ENCODE measurements around the gene PPP3CA. TPM values are rescaled to one million over a fixed set of nuclear protein-coding genes. Genes with fewer than 3 reads are reported as not detected.
A peak's percentile ranks its signal among the peaks of the same experiment; 100 is the strongest.

PPP3CA gene
- total and polyA plus RNA-seq, 7 experiments from 2014 or later: 2.9 to 30.9 (median 16.9) TPM

- Histone ChIP-seq H3K4me3 (ENCODE audit: low read length) (peak overlapping the region; percentile 99), H3K27me3 (ENCODE audit: control insufficient read depth in 2 of 2, insufficient read depth in 2 of 2, low read length in 2 of 2) (no peaks in the 10 kb centered on the region), H3K27ac (ENCODE audit: low read depth, low read length) (peak overlapping the region; percentile 78), H3K4me1 (ENCODE audit: control insufficient read depth in 2 of 2, insufficient read depth in 2 of 2, low read length in 2 of 2) (peaks cover 7 to 15% of the 10 kb centered on the region in 2 donors), H3K36me3 (ENCODE audit: control insufficient read depth in 2 of 3, insufficient read depth in 3 of 3, low read length in 3 of 3) (peaks cover 0 to 13% (median 0%) of the 10 kb centered on the region in 3 experiments), H3K9me3 (ENCODE audit: control insufficient read depth in 2 of 3, low read length in 3 of 3) (no peaks in the 10 kb centered on the region)
- Mint-ChIP-seq H3K36me3 (peaks cover 0 to 12% (median 0%) of the 10 kb centered on the region in 5 donors), H3K4me3 (peak overlapping the region; percentile 93 to 99 (median 98)), H3K27me3 (peaks cover 5 to 63% (median 17%) of the 10 kb centered on the region in 5 donors), H3K4me1 (peaks cover 23 to 40% (median 35%) of the 10 kb centered on the region in 7 donors), H3K9me3 (no peaks in the 10 kb centered on the region), H3K27ac (peak overlapping the region; percentile 86 to 96 (median 93))
- CTCF ChIA-PET: interaction anchor here (0.6 to 1.4 kb wide), 3 partner anchors 21 to 161 kb away, joined by 3 to 5 read pairs (median 4); no protein-coding TSS in a partner anchor
- intact Hi-C loops (cut with micrococcal nuclease): loop anchor here (1.0 to 10.0 kb wide), 33 partner anchors 19 to 1850 kb away; partner anchors contain the start of genes CENPE (in 2 of the 2), CISD2 (in 2 of the 2), SLC39A8 (in 2 of the 2) and BDH2 (in 1 of the 2)
- POLR2A ChIA-PET: interaction anchor here (0.5 to 2.2 kb wide), 6 partner anchors 14 to 1521 kb away, joined by 3 to 12 read pairs (median 4); partner anchors contain the start of gene CISD2
- DNase-seq (peak; percentile 95 to 99 (median 98)), ATAC-seq (peak; percentile 92)
Observed at GRCh38 chr4:101347557-101348366, 436 bp upstream of the PPP3CA start.

GRCh38 chr4:101346351-101347266, 717 bp downstream of the PPP3CA start:
- H3K27ac Mint-ChIP-seq: peak overlapping the region; percentile 86 to 95 (median 92)
- POLR2A ChIA-PET: interaction anchor here (0.7 to 2.2 kb wide), 4 partner anchors 9 to 1400 kb away, joined by 3 to 12 read pairs (median 4); partner anchors contain the start of gene DNAJB14
- H3K4me1 ChIP-seq (ENCODE audit: control insufficient read depth in 2 of 2, insufficient read depth in 2 of 2, low read length in 2 of 2): peaks cover 7 to 15% of the 10 kb centered on the region in 2 donors
- H3K9me3 ChIP-seq (ENCODE audit: control insufficient read depth in 2 of 3, low read length in 3 of 3): no peaks in the 10 kb centered on the region
- H3K4me3 ChIP-seq (ENCODE audit: low read length): peak overlapping the region; percentile 61
- peaks cover 0 to 13% (median 0%) of the 10 kb centered on the region in 3 experiments for H3K36me3 ChIP-seq (ENCODE audit: control insufficient read depth in 2 of 3, insufficient read depth in 3 of 3, low read length in 3 of 3)
- H3K27me3 ChIP-seq (ENCODE audit: control insufficient read depth in 2 of 2, insufficient read depth in 2 of 2, low read length in 2 of 2): no peaks in the 10 kb centered on the region
- H3K27ac ChIP-seq (ENCODE audit: low read depth, low read length): peak overlapping the region; percentile 72
- DNase-seq (peak in 8 of 9 donors; percentile 49 to 74 (median 67)), ATAC-seq (peak; percentile 29)
- peaks cover 26 to 46% (median 37%) of the 10 kb centered on the region in 7 donors for H3K4me1 Mint-ChIP-seq
- peak overlapping the region; percentile 92 to 99 (median 98) for H3K4me3 Mint-ChIP-seq
- CTCF ChIA-PET: no interaction called here
- peaks cover 0 to 13% (median 0%) of the 10 kb centered on the region in 5 donors for H3K36me3 Mint-ChIP-seq
- intact Hi-C loops (cut with micrococcal nuclease): loop anchor here (1.0 to 10.0 kb wide), 32 partner anchors 18 to 1851 kb away; partner anchors contain the start of genes CENPE (in 2 of the 2), CISD2 (in 2 of the 2), SLC39A8 (in 2 of the 2) and BDH2 (in 1 of the 2)
- peaks cover 5 to 64% (median 17%) of the 10 kb centered on the region in 5 donors for H3K27me3 Mint-ChIP-seq
- H3K9me3 Mint-ChIP-seq: no peaks in the 10 kb centered on the region

DNA sequence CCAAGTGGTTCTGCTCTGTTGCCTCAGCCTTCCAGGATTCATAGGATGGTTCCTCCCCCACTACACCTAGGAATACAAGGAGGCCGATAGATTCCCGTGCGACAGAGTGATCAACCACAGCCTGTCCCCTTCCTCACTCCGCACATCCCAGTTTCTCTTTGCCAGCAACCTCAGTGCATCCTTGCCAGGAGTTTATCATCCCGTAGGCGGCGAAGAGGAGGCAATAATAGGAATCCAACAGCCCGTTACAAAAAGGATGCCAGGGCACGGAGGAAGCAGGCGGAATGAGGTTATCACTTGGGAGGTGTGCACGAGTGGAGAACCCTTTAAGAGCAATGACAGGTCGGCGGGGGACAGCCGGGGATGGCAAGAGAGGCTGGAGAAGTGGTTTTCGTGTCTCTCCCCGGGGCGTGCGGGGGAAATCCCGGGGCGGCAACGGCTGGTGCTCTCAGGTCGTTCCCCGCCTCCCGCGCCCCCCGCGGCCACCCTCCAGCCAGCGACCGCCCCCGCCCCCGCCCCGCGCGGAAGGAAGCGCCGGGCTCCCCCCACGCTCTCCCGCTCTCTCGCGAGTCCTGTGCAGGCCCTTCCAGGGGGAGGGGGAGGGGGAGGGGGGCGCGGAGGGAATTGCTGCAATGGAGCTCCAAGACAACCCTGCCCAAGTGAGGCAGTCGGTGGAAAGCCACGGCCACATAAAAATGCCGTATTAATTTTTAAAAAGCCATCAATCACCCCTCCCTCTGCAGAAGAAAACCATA, 1.6 kb downstream of the PPP3CA start:
- H3K27ac ChIP-seq (ENCODE audit: low read depth, low read length): peak overlapping the region; percentile 72
- H3K4me3 ChIP-seq (ENCODE audit: low read length): peak overlapping the region; percentile 72
- Mint-ChIP-seq H3K4me1 (peaks cover 29 to 51% (median 40%) of the 10 kb centered on the region in 7 donors), H3K27ac (peak overlapping the region; percentile 11 to 94 (median 87)), H3K9me3 (no peaks in the 10 kb centered on the region), H3K36me3 (peaks cover 0 to 16% (median 0%) of the 10 kb centered on the region in 5 donors), H3K27me3 (peaks cover 5 to 62% (median 15%) of the 10 kb centered on the region in 5 donors), H3K4me3 (peak overlapping the region; percentile 93 to 99 (median 98))
- H3K9me3 ChIP-seq (ENCODE audit: control insufficient read depth in 2 of 3, low read length in 3 of 3): no peaks in the 10 kb centered on the region
- DNase-seq (peak in 7 of 9 donors; percentile 3 to 72 (median 35)), ATAC-seq (peak; percentile 4)
- CTCF ChIA-PET: no interaction called here
- intact Hi-C loops (cut with micrococcal nuclease): loop anchor here (1.0 to 10.0 kb wide), 21 partner anchors 63 to 1852 kb away; partner anchors contain the start of genes CENPE (in 2 of the 2), CISD2 (in 2 of the 2), BDH2 (in 1 of the 2) and LAMTOR3 (in 1 of the 2)
- H3K27me3 ChIP-seq (ENCODE audit: control insufficient read depth in 2 of 2, insufficient read depth in 2 of 2, low read length in 2 of 2): no peaks in the 10 kb centered on the region
- peaks cover 13 to 15% of the 10 kb centered on the region in 2 donors for H3K4me1 ChIP-seq (ENCODE audit: control insufficient read depth in 2 of 2, insufficient read depth in 2 of 2, low read length in 2 of 2)
- peaks cover 0 to 13% (median 0%) of the 10 kb centered on the region in 3 experiments for H3K36me3 ChIP-seq (ENCODE audit: control insufficient read depth in 2 of 3, insufficient read depth in 3 of 3, low read length in 3 of 3)
- POLR2A ChIA-PET: interaction anchor here (0.7 to 1.1 kb wide), 2 partner anchors 8 to 84 kb away, joined by 3 read pairs; no protein-coding TSS in a partner anchor

- H3K36me3 Mint-ChIP-seq: peaks cover 0 to 16% (median 0%) of the 10 kb centered on the region in 5 donors
- POLR2A ChIA-PET: interaction anchor here (1.3 kb wide), 1 partner anchor 17 kb away, joined by 5 read pairs; no protein-coding TSS in a partner anchor
- H3K9me3 Mint-ChIP-seq: no peaks in the 10 kb centered on the region
- peak overlapping the region; percentile 11 to 91 (median 83) for H3K27ac Mint-ChIP-seq
- Histone ChIP-seq H3K36me3 (ENCODE audit: control insufficient read depth in 2 of 3, insufficient read depth in 3 of 3, low read length in 3 of 3) (peaks cover 0 to 13% (median 0%) of the 10 kb centered on the region in 3 experiments), H3K4me3 (ENCODE audit: low read length) (peak overlapping the region; percentile 72), H3K27me3 (ENCODE audit: control insufficient read depth in 2 of 2, insufficient read depth in 2 of 2, low read length in 2 of 2) (no peaks in the 10 kb centered on the region), H3K9me3 (ENCODE audit: control insufficient read depth in 2 of 3, low read length in 3 of 3) (no peaks in the 10 kb centered on the region), H3K4me1 (ENCODE audit: control insufficient read depth in 2 of 2, insufficient read depth in 2 of 2, low read length in 2 of 2) (peaks cover 13 to 15% of the 10 kb centered on the region in 2 donors), H3K27ac (ENCODE audit: low read depth, low read length) (peak overlapping the region; percentile 72)
- ATAC-seq (no peak), DNase-seq (peak in 3 of 9 donors; percentile 9 to 18 (median 14))
- CTCF ChIA-PET: interaction anchor here (0.7 kb wide), 1 partner anchor 1253 kb away, joined by 3 read pairs; no protein-coding TSS in a partner anchor
- H3K27me3 Mint-ChIP-seq: peaks cover 5 to 61% (median 10%) of the 10 kb centered on the region in 5 donors
- H3K4me1 Mint-ChIP-seq: peaks cover 31 to 56% (median 46%) of the 10 kb centered on the region in 7 donors
- H3K4me3 Mint-ChIP-seq: peak overlapping the region; percentile 88 to 99 (median 97)
- intact Hi-C loops (cut with micrococcal nuclease): loop anchor here (5.0 to 10.0 kb wide), 13 partner anchors 93 to 1852 kb away; partner anchors contain the start of genes CENPE (in 2 of the 2), LAMTOR3 (in 1 of the 2), MANBA (in 1 of the 2) and NFKB1 (in 1 of the 2)
Observed at GRCh38 chr4:101345271-101345595, 2.1 kb downstream of the PPP3CA start.

DNA sequence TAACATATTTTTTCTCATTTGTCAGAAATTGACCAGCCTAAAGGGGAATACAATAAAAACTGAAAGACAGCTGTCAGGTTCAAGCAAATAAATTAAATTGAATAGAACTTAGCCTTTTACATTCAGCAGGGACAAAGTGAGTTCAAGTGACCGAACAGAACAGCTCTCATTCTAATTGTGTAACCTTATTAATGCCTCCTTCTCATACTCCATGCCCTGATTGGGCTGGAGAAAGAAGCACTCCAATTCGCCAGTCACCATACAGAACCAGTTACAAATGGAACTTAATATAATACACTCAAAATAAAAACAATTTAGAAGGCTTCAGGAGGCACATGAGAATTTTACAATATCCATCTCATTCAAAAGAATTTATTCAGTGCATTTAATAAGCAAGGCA, 8.0 kb downstream of the PPP3CA start:
- POLR2A ChIA-PET: no interaction called here

More for the DNA sequence above, 8.0 kb downstream of the PPP3CA start:
- DNase-seq (no peak), ATAC-seq (no peak)
- Histone ChIP-seq H3K9me3 (ENCODE audit: control insufficient read depth in 2 of 3, low read length in 3 of 3) (no peaks in the 10 kb centered on the region), H3K27me3 (ENCODE audit: control insufficient read depth in 2 of 2, insufficient read depth in 2 of 2, low read length in 2 of 2) (no peaks in the 10 kb centered on the region), H3K36me3 (ENCODE audit: control insufficient read depth in 2 of 3, insufficient read depth in 3 of 3, low read length in 3 of 3) (no peaks in the 10 kb centered on the region), H3K27ac (ENCODE audit: low read depth, low read length) (no peak overlapping the region), H3K4me1 (ENCODE audit: control insufficient read depth in 2 of 2, insufficient read depth in 2 of 2, low read length in 2 of 2) (peaks cover 0 to 18% of the 10 kb centered on the region in 2 donors), H3K4me3 (ENCODE audit: low read length) (no peak overlapping the region)
- intact Hi-C loops (cut with micrococcal nuclease): loop anchor here in 1 of 2 donors (1.0 kb wide), 1 partner anchor 11 kb away; no protein-coding TSS in a partner anchor
- Mint-ChIP-seq H3K36me3 (peaks cover 0 to 12% (median 0%) of the 10 kb centered on the region in 5 donors), H3K4me1 (peaks cover 20 to 79% (median 69%) of the 10 kb centered on the region in 7 donors), H3K27ac (peak overlapping the region in 1 of 9 donors; percentile 44), H3K4me3 (no peak overlapping the region), H3K27me3 (peaks cover 0 to 52% (median 0%) of the 10 kb centered on the region in 5 donors), H3K9me3 (peaks cover 0 to 2% (median 0%) of the 10 kb centered on the region in 11 donors)
- CTCF ChIA-PET: no interaction called here

Measured in naive thymus-derived CD4-positive, alpha-beta T cell (primary cell).